Activated naive CD4-positive, alpha-beta T cell treated with anti-CD3 and anti-CD28 coated beads, Interleukin-2, amount 10 ng/mL, durations not matched to agents 7 days and 5 days (primary cell): ENCODE measurements around the gene CNOT1.
"Not testable (repeated sequence)": the region's sequence is repeated elsewhere in the genome, so short reads cannot be mapped to it uniquely, and the experiment has no call there.

Experiments
- CTCF ChIA-PET: fragments of 350-600 bp; sonication (Branson Sonifier 250); formaldehyde crosslinking; loops from one replicate; lab custom pipeline; 2021; ENCODE audit warnings: antibody characterized with exemption; lab: Charles Lee
- DNase-seq: peaks from one replicate; pipeline ENCODE4 v3.0.0-alpha.2; 2020
- H3K27ac Mint-ChIP-seq: one replicate; pipeline ENCODE4 v1.8.0; 2021; ENCODE audit warnings: mild to moderate bottlenecking, moderate library complexity, mixed read lengths
- H3K27me3 Mint-ChIP-seq: one replicate; pipeline ENCODE4 v1.8.0; 2021; ENCODE audit warnings: mild to moderate bottlenecking, mixed read lengths
- H3K36me3 Mint-ChIP-seq: one replicate; pipeline ENCODE4 v1.8.0; 2021; ENCODE audit warnings: mixed read lengths
- H3K4me1 Mint-ChIP-seq: one replicate; pipeline ENCODE4 v1.8.0; 2021; ENCODE audit warnings: mixed read lengths
- H3K4me3 Mint-ChIP-seq: one replicate; pipeline ENCODE4 v1.8.0; 2021; ENCODE audit warnings: mild to moderate bottlenecking, moderate library complexity, mixed read lengths
- H3K9me3 Mint-ChIP-seq: one replicate; pipeline ENCODE4 v1.8.0; 2021; ENCODE audit warnings: mixed read lengths

The CNOT1 gene

GRCh38 chr16:58620396-58620795, 9.2 kb downstream of the CNOT1 start:
- CTCF ChIA-PET = no interaction called here
- peaks cover 44% of the 10 kb centered on the region for H3K36me3 Mint-ChIP-seq
- no peak for DNase-seq
- H3K27me3 Mint-ChIP-seq = no peaks in the 10 kb centered on the region
- no peak overlapping the region for H3K27ac Mint-ChIP-seq
- H3K4me3 Mint-ChIP-seq = no peak overlapping the region
- H3K4me1 Mint-ChIP-seq = peaks cover 9% of the 10 kb centered on the region
- no peaks in the 10 kb centered on the region for H3K9me3 Mint-ChIP-seq

DNA sequence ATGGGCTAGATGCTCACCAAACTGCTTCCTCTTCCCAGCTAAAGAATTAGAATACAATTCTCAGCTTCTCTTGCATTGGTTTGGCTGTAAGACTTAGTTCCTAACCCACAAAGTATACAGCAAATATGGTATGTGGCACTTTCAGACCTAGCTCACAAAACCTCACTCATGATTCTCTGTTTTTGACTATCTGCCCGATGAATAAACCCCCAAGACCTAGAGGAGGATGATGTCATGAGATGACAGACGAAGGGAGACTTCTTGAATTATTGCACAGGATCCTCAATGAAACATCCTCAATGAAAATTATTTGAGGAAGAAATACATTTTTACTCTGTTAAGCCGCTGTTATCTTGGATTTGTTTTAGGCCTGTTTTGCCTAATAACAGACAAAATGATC, 14.3 kb downstream of the CNOT1 start:
- Mint-ChIP-seq H3K9me3 (no peaks in the 10 kb centered on the region), H3K27ac (no peak overlapping the region), H3K27me3 (no peaks in the 10 kb centered on the region), H3K4me3 (no peak overlapping the region), H3K36me3 (peaks cover 27% of the 10 kb centered on the region), H3K4me1 (peaks cover 13% of the 10 kb centered on the region)
- CTCF ChIA-PET = no interaction called here
- DNase-seq = no peak

- CTCF ChIA-PET = no interaction called here
- no peak for DNase-seq
- Mint-ChIP-seq H3K27ac (no peak overlapping the region), H3K27me3 (no peaks in the 10 kb centered on the region), H3K9me3 (no peaks in the 10 kb centered on the region), H3K4me3 (no peak overlapping the region), H3K4me1 (peaks cover 10% of the 10 kb centered on the region), H3K36me3 (peaks cover 27% of the 10 kb centered on the region)
Measured at GRCh38 chr16:58614860-58615259, 14.8 kb downstream of the CNOT1 start.

DNA sequence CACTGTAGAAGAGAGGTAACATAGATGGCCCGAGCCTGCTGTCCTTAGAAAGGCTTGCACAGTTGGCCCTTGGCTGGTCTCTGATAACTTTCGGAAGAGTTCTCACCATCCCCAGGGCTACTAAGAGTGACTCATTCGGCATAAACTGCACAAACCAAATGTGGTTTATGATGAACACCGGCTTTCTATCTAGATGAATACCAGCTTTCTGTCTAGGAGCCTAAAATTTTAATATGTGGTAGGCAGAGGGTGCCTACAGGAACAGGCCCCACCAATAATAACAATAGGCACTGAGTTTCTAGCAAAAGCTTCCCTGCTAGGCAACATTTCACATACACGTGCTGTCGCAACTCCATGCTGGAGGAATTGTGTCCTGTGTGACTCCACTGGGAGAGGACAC, 15.4 kb downstream of the CNOT1 start:
- peaks cover 8% of the 10 kb centered on the region for H3K4me1 Mint-ChIP-seq
- no peak overlapping the region for H3K4me3 Mint-ChIP-seq
- H3K9me3 Mint-ChIP-seq = no peaks in the 10 kb centered on the region
- H3K27ac Mint-ChIP-seq = no peak overlapping the region
- peaks cover 25% of the 10 kb centered on the region for H3K36me3 Mint-ChIP-seq
- H3K27me3 Mint-ChIP-seq = no peaks in the 10 kb centered on the region
- CTCF ChIA-PET = no interaction called here
- DNase-seq = no peak

- H3K9me3 Mint-ChIP-seq, H3K4me3 Mint-ChIP-seq, H3K27me3 Mint-ChIP-seq, CTCF ChIA-PET, DNase-seq, H3K27ac Mint-ChIP-seq: not testable (repeated sequence)
- Mint-ChIP-seq H3K36me3 (peaks cover 29% of the 10 kb centered on the region), H3K4me1 (peaks cover 12% of the 10 kb centered on the region)
Measured at GRCh38 chr16:58612965-58613364, 16.7 kb downstream of the CNOT1 start.

- no peaks in the 10 kb centered on the region for H3K27me3 Mint-ChIP-seq
- no peak for DNase-seq
- peaks cover 30% of the 10 kb centered on the region for H3K36me3 Mint-ChIP-seq
- no peak overlapping the region for H3K4me3 Mint-ChIP-seq
- peaks cover 9% of the 10 kb centered on the region for H3K4me1 Mint-ChIP-seq
- no peak overlapping the region for H3K27ac Mint-ChIP-seq
- CTCF ChIA-PET = no interaction called here
- H3K9me3 Mint-ChIP-seq = no peaks in the 10 kb centered on the region
Measured at GRCh38 chr16:58608601-58609136, 21.0 kb downstream of the CNOT1 start.

DNA sequence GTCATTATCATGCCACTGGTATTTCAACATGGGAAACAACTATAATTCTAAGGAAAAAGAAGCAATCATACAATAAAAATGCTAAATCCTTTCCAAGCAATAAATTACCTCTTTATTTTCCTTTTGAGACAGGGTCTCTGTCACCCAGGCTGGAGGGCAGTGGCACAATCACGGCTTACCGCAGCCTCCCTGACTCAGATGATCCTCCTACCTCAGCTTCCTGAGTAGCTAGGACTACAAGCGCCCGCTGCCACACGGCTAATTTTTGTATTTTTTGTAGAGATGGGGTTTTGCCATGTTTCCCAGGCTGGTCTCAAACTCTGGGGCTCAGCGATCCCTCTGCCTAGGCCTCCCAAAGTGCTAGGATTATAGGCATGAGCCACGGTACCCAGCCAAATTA, 24.1 kb downstream of the CNOT1 start:
- no peak for DNase-seq
- Mint-ChIP-seq H3K27ac (no peak overlapping the region), H3K36me3 (peaks cover 33% of the 10 kb centered on the region), H3K9me3 (no peaks in the 10 kb centered on the region), H3K4me3 (no peak overlapping the region), H3K4me1 (peaks cover 19% of the 10 kb centered on the region), H3K27me3 (no peaks in the 10 kb centered on the region)
- CTCF ChIA-PET = no interaction called here

DNA sequence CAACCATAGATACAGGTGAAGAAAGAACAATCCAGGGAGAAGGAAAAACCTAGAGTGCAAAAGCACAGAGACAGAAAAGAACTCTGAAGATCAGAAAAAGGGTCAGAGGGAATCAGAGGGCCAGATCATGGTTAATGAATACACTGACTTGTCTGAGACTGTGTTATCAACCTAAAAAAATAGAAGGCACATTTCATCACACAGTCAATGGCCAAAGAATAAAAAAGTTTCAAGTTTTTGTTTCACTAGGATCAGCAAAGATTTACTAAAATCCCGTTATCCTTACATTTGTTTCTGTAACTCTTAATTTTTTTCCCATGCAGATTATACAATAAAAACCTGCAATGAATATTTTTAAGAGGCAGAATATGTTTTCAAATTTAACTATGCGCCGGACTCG, 38.5 kb downstream of the CNOT1 start:
- Mint-ChIP-seq H3K36me3 (peaks cover 66% of the 10 kb centered on the region), H3K27ac (no peak overlapping the region), H3K9me3 (no peaks in the 10 kb centered on the region), H3K27me3 (no peaks in the 10 kb centered on the region), H3K4me1 (peaks cover 3% of the 10 kb centered on the region), H3K4me3 (no peak overlapping the region)
- DNase-seq = no peak
- CTCF ChIA-PET = no interaction called here

DNA sequence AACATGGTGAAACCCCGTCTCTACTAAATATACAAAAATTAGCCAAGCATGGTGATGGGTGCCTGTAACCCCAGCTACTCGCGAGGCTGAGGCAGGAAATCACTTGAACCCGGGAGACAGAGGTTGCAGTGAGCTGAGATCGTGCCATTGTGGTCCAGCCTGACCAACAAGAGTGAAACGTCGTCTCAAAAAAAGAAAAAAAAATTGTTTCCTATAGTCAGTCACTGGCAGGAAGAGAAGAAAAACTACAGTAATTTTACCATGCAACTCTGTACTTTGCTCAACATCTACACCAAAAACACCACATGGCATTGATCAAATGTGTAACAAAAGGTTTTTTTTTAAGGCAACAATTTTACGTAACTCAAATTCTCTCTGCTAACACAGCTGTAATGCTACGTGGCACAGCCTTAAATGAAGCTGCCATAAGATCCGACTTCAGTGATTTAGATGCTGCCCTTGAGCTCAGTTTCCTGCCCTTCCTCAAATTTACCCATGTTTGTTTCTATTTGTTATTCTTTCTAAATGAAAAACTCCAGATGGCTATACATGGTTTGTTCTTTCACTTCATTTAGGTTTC, 40.2 kb downstream of the CNOT1 start:
- Mint-ChIP-seq H3K4me3 (no peak overlapping the region), H3K4me1 (peaks cover 4% of the 10 kb centered on the region), H3K27me3 (no peaks in the 10 kb centered on the region), H3K9me3 (no peaks in the 10 kb centered on the region), H3K36me3 (peaks cover 73% of the 10 kb centered on the region), H3K27ac (no peak overlapping the region)
- no peak for DNase-seq
- CTCF ChIA-PET = interaction anchor here (1.0 kb wide), 1 partner anchor 167 kb away, joined by 4 read pairs; no protein-coding TSS in a partner anchor

- Mint-ChIP-seq H3K27ac (no peak overlapping the region), H3K27me3 (no peaks in the 10 kb centered on the region), H3K4me3 (no peak overlapping the region), H3K36me3 (peaks cover 69% of the 10 kb centered on the region), H3K4me1 (peaks cover 4% of the 10 kb centered on the region), H3K9me3 (no peaks in the 10 kb centered on the region)
- CTCF ChIA-PET = interaction anchor here (1.0 kb wide), 2 partner anchors 10 to 168 kb away, joined by 3 to 4 read pairs; no protein-coding TSS in a partner anchor
- DNase-seq = no peak
Measured at GRCh38 chr16:58588406-58588805, 41.2 kb downstream of the CNOT1 start.

- no peaks in the 10 kb centered on the region for H3K27me3 Mint-ChIP-seq
- no peaks in the 10 kb centered on the region for H3K9me3 Mint-ChIP-seq
- no peak overlapping the region for H3K27ac Mint-ChIP-seq
- H3K36me3 Mint-ChIP-seq = peaks cover 66% of the 10 kb centered on the region
- no peak overlapping the region for H3K4me3 Mint-ChIP-seq
- DNase-seq = no peak
- CTCF ChIA-PET = no interaction called here
- peaks cover 4% of the 10 kb centered on the region for H3K4me1 Mint-ChIP-seq
Measured at GRCh38 chr16:58586340-58587030, 43.1 kb downstream of the CNOT1 start.

DNA sequence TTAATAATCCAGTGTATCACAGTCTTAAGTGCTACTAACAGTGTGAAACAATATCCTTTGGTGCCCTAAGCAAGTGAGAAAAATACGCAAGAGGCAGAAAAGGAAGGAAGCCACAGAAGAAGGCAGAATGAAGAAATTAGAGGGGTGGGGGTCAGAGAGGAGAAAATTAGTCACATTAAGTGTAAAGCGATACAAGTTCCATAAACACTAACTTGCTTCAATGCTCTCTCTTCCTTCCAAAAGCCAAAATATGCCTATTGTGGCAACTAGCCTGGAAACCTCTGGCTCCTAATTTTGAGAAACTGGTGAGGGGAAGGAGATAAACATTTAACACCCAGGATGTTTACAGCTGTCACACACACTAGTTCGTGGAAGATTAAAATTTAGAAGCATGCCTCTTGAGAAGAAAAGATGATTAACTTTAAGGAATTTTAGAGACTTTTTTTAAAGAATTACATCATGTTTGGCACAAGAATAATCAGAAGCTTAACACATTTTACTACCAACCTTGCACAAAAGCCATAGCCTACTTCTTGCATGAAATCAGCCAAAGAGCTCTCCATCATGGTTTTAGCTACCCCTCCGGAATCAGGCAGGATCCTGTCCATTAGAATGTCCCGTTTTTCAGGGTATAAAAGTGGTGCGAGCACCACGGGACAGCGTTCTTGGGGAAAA, 44.7 kb downstream of the CNOT1 start:
- DNase-seq = no peak
- no peaks in the 10 kb centered on the region for H3K9me3 Mint-ChIP-seq
- no peaks in the 10 kb centered on the region for H3K27me3 Mint-ChIP-seq
- peaks cover 2% of the 10 kb centered on the region for H3K4me1 Mint-ChIP-seq
- H3K27ac Mint-ChIP-seq = no peak overlapping the region
- CTCF ChIA-PET = no interaction called here
- peaks cover 65% of the 10 kb centered on the region for H3K36me3 Mint-ChIP-seq
- no peak overlapping the region for H3K4me3 Mint-ChIP-seq

- no peak for DNase-seq
- Mint-ChIP-seq H3K27ac (no peak overlapping the region), H3K27me3 (no peaks in the 10 kb centered on the region), H3K4me3 (no peak overlapping the region), H3K9me3 (no peaks in the 10 kb centered on the region), H3K4me1 (peaks cover 2% of the 10 kb centered on the region), H3K36me3 (peaks cover 65% of the 10 kb centered on the region)
- CTCF ChIA-PET = no interaction called here
Measured at GRCh38 chr16:58582971-58583765, 46.5 kb downstream of the CNOT1 start.

DNA sequence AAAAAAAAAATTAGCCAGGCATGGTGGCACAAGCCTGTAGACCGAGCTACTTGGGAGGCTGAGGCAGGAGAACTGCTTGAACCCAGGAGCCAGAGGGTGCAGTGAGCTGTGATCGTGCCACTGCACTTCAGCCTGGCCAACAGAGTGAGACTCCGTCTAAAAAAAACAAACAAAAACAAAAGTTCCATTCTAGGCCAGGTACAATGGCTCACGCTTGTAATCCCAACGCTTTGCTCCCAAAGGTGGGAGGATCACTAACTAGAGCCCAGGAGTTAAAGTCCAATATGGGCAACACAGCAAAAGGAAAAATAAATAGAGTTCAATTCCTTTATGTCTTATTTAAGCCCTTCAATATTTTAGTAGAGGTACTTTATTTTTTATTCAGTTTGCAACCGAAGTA, 47.5 kb downstream of the CNOT1 start:
- no peak overlapping the region for H3K27ac Mint-ChIP-seq
- no peaks in the 10 kb centered on the region for H3K27me3 Mint-ChIP-seq
- no peak overlapping the region for H3K4me3 Mint-ChIP-seq
- H3K9me3 Mint-ChIP-seq = no peaks in the 10 kb centered on the region
- H3K4me1 Mint-ChIP-seq = peaks cover 2% of the 10 kb centered on the region
- H3K36me3 Mint-ChIP-seq = peaks cover 64% of the 10 kb centered on the region
- CTCF ChIA-PET = no interaction called here
- no peak for DNase-seq
